ENCODE measurements around the gene POLR2E. TPM values are rescaled to one million over a fixed set of nuclear protein-coding genes. Genes with fewer than 3 reads are reported as not detected.
A peak's percentile ranks its signal among the peaks of the same experiment; 100 is the strongest.

POLR2E gene
- total RNA-seq, 4 donors from 2014 or later, result 87.6 to 264 (median 163) TPM

DNA sequence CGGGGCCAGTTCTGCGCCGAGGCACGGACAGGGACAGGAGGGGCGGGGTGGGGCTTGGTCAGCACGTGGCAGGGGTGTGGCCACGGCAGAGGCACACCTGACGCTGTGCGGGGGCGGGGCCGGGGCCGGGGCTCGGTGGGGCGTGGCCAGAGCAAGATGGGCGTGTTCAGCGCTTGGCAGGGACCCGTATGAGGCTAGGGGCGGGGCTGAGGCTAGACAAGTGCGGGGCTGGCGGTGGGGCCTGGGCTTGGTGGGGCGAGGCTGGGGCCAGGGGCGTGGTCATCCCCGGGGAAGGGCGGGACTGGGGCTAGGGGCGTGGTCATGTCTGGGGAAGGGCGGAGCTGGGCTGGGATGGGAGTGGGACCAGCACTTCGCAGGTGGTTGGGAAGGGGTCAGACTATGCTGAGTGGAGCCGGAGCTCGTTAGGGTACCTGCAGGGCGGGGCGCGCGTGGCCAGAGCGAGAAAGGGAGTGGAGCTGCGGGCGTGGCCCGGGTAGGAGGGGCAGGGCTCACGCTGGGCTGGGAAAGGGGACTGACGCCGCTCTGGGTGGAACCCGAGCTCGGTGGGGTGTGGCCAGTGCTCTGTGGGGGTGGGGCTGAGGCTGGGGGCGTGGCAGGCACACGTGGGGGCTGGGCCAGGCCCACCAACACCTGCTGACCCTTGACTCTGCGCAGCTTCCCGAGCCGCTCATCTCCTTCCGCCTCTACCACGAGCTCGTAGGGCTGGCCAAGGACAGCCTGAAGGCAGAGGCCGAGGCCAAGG, 12.8 kb downstream of the POLR2E start:
- no peak overlapping the region for H3K4me3 ChIP-seq (replicated peaks in 1 of 3)
- no peak for TF ChIP-seq CTCF (IDR thresholded peaks at IDR 0.05)
- no peak for TF ChIP-seq POLR2A (IDR thresholded peaks at IDR 0.05)
- intact Hi-C loops (cut with DNase I), result no loop called here
- H3K27ac ChIP-seq, result no peak overlapping the region
- H3K36me3 ChIP-seq, result peaks cover 0 to 2% of the 10 kb centered on the region in 2 donors
- H3K4me1 ChIP-seq, result peaks cover 0 to 12% of the 10 kb centered on the region in 2 donors
- no peaks in the 10 kb centered on the region for H3K27me3 ChIP-seq
- H3K9me3 ChIP-seq, result no peaks in the 10 kb centered on the region
- WGBS, 2 donors, result 24 to 33% methylated on average over 18 to 33 of the region's 51 CpGs
- peak; percentile 64 to 91 for DNase-seq

DNA sequence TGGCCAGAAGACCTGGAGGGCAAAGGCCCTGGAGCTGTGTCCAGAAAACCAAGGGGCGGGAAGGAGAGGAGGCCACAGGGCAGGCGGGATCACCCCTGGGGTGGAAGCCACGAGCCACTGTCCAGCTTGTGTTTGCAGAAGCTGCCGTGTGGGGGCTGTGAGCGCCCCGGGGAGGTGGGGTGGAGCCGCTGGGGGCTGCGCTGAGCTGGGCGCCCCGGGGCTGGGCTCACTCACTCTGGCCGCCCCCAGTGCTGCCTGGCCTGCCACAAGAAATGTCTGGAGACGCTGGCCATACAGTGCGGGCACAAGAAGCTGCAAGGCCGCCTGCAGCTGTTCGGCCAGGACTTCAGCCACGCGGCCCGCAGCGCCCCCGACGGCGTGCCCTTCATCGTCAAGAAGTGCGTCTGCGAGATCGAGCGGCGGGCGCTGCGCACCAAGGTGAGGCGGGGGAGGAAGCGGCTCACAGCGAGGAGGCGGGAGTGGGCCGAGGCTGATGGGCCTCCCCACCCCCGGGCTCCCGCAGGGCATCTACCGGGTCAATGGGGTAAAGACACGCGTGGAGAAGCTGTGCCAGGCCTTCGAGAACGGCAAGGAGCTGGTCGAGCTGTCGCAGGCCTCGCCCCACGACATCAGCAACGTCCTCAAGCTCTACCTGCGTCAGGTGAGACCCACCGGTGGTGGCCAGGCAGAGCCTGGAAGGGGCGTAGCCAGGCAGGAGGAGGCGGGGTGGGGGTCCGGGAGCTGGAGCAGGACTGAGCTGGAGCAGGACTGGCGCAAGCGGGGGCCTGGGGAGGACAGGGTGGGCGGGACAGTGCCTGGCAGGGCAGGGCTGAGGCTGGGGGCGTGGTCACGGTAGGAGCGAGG, 13.6 kb downstream of the POLR2E start:
- peaks cover 0 to 18% of the 10 kb centered on the region in 2 donors for H3K4me1 ChIP-seq
- no peak overlapping the region for H3K4me3 ChIP-seq (replicated peaks in 1 of 3)
- intact Hi-C loops (cut with DNase I), result no loop called here
- DNase-seq, result no peak
- peaks cover 0 to 2% of the 10 kb centered on the region in 2 donors for H3K36me3 ChIP-seq
- no peaks in the 10 kb centered on the region for H3K27me3 ChIP-seq
- TF ChIP-seq POLR2A (IDR thresholded peaks at IDR 0.05), result no peak
- no peak for TF ChIP-seq CTCF (IDR thresholded peaks at IDR 0.05)
- H3K9me3 ChIP-seq, result no peaks in the 10 kb centered on the region
- 70 to 89% methylated on average over 26 to 39 of the region's 58 CpGs for WGBS, 2 donors
- H3K27ac ChIP-seq, result no peak overlapping the region

DNA sequence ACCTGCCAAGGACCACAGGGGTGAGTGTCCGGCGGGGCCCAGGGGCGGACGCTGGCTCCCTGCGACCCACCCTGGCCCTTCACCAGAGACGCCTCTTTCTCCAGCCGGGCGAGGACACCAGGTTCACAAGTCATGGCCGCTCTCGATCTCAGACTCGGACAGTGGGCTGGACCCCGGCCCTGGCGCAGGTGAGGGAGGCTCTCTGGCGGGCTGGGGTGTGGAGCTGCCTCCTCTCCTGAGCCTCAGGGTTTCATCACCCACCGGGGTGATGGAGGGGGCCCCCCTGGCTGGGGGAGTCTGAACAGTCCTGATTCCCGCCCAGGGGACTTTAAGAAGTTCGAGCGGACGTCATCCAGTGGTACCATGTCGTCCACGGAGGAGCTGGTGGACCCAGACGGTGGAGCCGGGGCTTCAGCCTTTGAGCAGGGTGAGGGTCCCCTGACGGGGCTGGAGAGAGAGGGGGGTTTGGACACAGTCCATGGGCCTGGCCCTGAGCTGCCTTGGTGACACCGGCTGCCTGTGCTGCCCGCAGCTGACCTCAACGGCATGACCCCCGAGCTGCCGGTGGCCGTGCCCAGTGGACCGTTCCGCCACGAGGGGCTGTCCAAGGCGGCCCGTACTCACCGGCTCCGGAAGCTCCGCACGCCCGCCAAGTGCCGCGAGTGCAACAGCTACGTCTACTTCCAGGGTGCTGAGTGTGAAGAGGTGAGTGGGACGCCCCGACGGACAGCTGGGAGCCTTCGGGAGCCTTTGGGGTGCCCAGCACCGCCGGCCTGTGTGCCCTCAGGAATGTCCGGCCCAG, 14.6 kb downstream of the POLR2E start:
- 89 to 93% methylated on average over 20 to 28 of the region's 50 CpGs for WGBS, 2 donors
- Histone ChIP-seq H3K9me3 (no peaks in the 10 kb centered on the region), H3K36me3 (no peaks in the 10 kb centered on the region), H3K4me1 (peaks cover 0 to 18% of the 10 kb centered on the region in 2 donors), H3K4me3 (replicated peaks in 1 of 3) (no peak overlapping the region), H3K27ac (no peak overlapping the region), H3K27me3 (no peaks in the 10 kb centered on the region)
- TF ChIP-seq POLR2A (IDR thresholded peaks at IDR 0.05) (no peak), CTCF (IDR thresholded peaks at IDR 0.05) (no peak)
- intact Hi-C loops (cut with DNase I), result no loop called here
- no peak for DNase-seq

DNA sequence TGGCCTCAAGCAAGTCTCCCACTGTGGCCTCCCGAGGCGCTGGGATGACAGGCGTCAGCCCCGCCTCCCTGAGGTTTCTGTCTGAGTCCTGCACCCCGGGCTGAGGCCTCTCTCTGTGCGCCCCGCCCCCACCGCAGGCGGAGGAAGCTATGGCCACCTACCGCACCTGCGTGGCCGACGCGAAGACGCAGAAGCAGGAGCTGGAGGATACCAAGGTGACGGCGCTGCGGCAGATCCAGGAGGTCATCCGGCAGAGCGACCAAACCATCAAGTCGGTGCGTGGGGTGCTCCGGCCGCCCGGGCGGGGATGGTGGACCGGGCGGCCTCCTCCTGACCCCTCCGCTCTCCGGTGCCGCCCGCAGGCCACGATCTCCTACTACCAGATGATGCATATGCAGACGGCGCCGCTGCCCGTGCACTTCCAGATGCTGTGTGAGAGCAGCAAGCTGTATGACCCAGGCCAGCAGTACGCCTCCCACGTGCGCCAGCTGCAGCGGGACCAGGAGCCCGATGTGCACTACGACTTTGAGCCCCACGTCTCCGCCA, 15.5 kb downstream of the POLR2E start:
- no peak for TF ChIP-seq CTCF (IDR thresholded peaks at IDR 0.05)
- TF ChIP-seq POLR2A (IDR thresholded peaks at IDR 0.05), result no peak
- Histone ChIP-seq H3K9me3 (no peaks in the 10 kb centered on the region), H3K4me1 (peaks cover 0 to 18% of the 10 kb centered on the region in 2 donors), H3K4me3 (replicated peaks in 1 of 3) (no peak overlapping the region), H3K27ac (no peak overlapping the region), H3K36me3 (no peaks in the 10 kb centered on the region), H3K27me3 (no peaks in the 10 kb centered on the region)
- intact Hi-C loops (cut with DNase I), result no loop called here
- 95 to 96% methylated on average over 26 to 38 of the region's 45 CpGs for WGBS, 2 donors
- no peak for DNase-seq
